ENCODE measurements around the gene IFIT2.
A peak's percentile ranks its signal among the peaks of the same experiment; 100 is the strongest.

IFIT2 gene

GRCh38 chr10:89343089-89343767 lies 41.4 kb downstream of the IFIT2 start:
- H3K4me3 ChIP-seq (ENCODE audit: low read depth, low read length) = no peak overlapping the region
- no peaks in the 10 kb centered on the region for H3K27me3 ChIP-seq (replicated peaks)
- no peak for DNase-seq
- no peak for TF ChIP-seq CTCF (IDR thresholded peaks at IDR 0.05; ENCODE audit: low read depth, low read length, missing control alignments)
- in situ Hi-C loops (cut with HindIII; ENCODE audit: low pct_ligation_motif_present, low sequenced_read_pairs) = no loop called here
- H3K27ac ChIP-seq = peak overlapping the region; percentile 31
- H3K36me3 ChIP-seq (replicated peaks) = peaks cover 3% of the 10 kb centered on the region

- Histone ChIP-seq H3K4me3 (ENCODE audit: low read depth, low read length) (no peak overlapping the region), H3K27ac (no peak overlapping the region), H3K36me3 (replicated peaks) (peaks cover 3% of the 10 kb centered on the region), H3K27me3 (replicated peaks) (no peaks in the 10 kb centered on the region)
- no peak for DNase-seq
- TF ChIP-seq CTCF (IDR thresholded peaks at IDR 0.05; ENCODE audit: low read depth, low read length, missing control alignments) = no peak
- in situ Hi-C loops (cut with HindIII; ENCODE audit: low pct_ligation_motif_present, low sequenced_read_pairs) = no loop called here
These were observed 42.3 kb downstream of the IFIT2 start for GRCh38 chr10:89344156-89344555.

- Histone ChIP-seq H3K4me3 (ENCODE audit: low read depth, low read length) (no peak overlapping the region), H3K36me3 (replicated peaks) (no peaks in the 10 kb centered on the region), H3K27ac (no peak overlapping the region), H3K27me3 (replicated peaks) (no peaks in the 10 kb centered on the region)
- in situ Hi-C loops (cut with HindIII; ENCODE audit: low pct_ligation_motif_present, low sequenced_read_pairs) = no loop called here
- no peak for TF ChIP-seq CTCF (IDR thresholded peaks at IDR 0.05; ENCODE audit: low read depth, low read length, missing control alignments)
- DNase-seq = no peak
These were observed 43.6 kb downstream of the IFIT2 start for GRCh38 chr10:89345367-89346000.

GRCh38 chr10:89346405-89347254 lies 44.8 kb downstream of the IFIT2 start:
- no peak for TF ChIP-seq CTCF (IDR thresholded peaks at IDR 0.05; ENCODE audit: low read depth, low read length, missing control alignments)
- no peak for DNase-seq
- Histone ChIP-seq H3K36me3 (replicated peaks) (no peaks in the 10 kb centered on the region), H3K27ac (no peak overlapping the region), H3K27me3 (replicated peaks) (no peaks in the 10 kb centered on the region), H3K4me3 (ENCODE audit: low read depth, low read length) (no peak overlapping the region)
- in situ Hi-C loops (cut with HindIII; ENCODE audit: low pct_ligation_motif_present, low sequenced_read_pairs) = no loop called here

- in situ Hi-C loops (cut with HindIII; ENCODE audit: low pct_ligation_motif_present, low sequenced_read_pairs) = no loop called here
- Histone ChIP-seq H3K27ac (no peak overlapping the region), H3K36me3 (replicated peaks) (no peaks in the 10 kb centered on the region), H3K4me3 (ENCODE audit: low read depth, low read length) (no peak overlapping the region), H3K27me3 (replicated peaks) (no peaks in the 10 kb centered on the region)
- TF ChIP-seq CTCF (IDR thresholded peaks at IDR 0.05; ENCODE audit: low read depth, low read length, missing control alignments) = no peak
- DNase-seq = no peak
These were observed 46.0 kb downstream of the IFIT2 start for GRCh38 chr10:89347701-89348457.

All from brain microvascular endothelial cell (primary cell).